AG08395 (cell line): ENCODE measurements around the gene RAG2.

Experiments
- DNase-seq: peaks from one replicate; pipeline ENCODE4 v3.0.0; 2012; ENCODE audit warnings: mixed read lengths, low spot score

RAG2 gene

DNA sequence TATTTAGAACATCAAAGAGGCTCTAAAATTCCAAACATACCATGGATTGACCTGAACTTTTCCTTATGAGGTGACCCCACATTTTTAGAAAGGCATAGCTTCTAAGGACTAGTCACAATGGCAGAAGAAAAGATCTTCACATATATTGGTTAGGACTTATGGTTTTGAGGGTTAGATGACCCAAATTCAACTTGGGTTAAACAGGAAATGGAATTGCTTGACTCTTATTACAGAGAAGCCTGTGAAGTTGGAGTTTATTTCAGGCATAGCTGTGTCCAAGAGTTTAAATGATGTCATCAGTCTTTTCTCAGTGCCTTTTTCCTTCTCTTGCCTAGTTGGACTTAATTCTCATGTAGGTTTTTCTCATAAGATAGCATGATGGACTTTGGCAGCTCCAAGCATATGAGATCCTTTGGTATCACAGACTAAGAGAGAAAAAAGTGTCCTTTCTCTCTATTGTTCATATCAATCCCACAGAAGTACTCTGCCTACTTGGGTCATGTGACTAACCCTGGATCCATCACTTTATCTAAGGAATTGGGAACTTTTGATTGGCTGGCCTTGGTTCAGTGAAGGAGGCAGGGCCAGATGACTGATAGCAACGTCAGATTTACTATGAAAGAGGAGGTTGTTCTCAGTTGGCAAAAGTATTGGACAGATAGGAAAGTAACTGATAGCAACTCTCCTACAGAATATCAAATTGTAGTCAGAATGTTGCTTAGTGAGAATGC lies 47.5 kb downstream of the RAG2 start:
- no peak for DNase-seq
